ENCODE results near the gene GOLGA6L6.
"Not testable (repeated sequence)": the region's sequence is repeated elsewhere in the genome, so short reads cannot be mapped to it uniquely, and the experiment has no call there.

Gene GOLGA6L6, protein sequence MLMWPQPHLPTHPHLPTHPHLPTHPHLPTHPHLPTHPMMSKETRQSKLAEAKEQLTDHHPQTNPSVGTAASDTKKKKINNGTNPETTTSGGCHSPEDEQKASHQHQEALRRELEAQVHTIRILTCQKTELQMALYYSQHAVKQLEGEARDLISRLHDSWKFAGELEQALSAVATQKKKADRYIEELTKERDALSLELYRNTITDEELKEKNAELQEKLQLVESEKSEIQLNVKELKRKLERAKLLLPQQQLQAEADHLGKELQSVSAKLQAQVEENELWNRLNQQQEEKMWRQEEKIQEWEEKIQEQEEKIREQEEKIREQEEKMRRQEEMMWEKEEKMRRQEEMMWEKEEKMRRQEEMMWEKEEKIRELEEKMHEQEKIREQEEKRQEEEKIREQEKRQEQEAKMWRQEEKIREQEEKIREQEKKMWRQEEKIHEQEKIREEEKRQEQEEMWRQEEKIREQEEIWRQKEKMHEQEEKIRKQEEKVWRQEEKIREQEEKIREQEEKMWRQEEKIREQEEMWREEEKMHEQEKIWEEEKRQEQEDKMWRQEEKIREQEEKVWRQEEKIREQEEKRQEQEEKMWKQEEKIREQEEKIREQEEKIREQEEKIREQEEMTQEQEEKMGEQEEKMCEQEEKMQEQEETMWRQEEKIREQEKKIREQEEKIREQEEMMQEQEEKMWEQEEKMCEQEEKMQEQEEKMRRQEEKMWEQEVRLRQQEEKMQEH

DNA sequence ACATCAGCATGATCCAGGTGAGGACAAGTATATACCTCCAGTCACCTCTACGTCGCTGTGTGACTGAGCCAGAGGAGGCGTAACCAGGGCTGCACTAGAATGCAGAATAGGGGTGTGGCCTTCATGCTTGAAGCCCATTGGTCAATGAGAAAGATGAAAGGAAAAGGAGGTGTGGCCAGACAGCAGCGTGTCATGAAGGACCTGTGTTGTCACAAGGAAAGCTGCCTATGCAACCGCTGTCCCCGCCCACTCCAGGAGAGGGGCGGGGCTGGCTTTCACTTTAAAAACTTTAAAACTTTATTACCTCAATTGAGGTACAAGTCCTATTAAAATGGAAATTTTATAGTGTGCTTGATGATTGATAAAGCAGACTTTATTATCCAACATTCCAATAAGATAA, at the start of gene GOLGA6L6:
Gene GOLGA6L6 (minus strand): TSS at position 101 of the 400 bp plus-strand sequence. CDS start 91 bp downstream, at position 10.
- DNase-seq (ENCODE audit: low read depth) = not testable (repeated sequence)

DNA sequence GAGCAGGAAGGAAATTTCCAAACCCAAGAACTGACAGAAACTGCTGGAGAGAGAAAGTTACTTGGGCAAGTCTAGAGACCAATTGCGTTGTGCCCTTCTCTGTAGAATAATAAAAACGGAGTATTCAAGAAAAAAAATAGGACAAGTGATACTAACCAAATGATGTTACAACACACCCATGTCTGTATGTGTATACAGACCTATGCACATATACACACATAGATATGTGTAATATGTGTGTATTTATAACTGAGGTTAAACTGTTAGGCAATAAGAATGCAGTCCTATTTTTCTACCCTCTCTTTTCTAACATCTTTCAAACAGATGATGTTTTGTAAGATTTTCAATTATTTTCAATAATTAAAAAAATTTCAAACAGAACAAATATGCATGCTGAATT, 48.5 kb upstream of the GOLGA6L6 start:
- DNase-seq (ENCODE audit: low read depth) = not testable (repeated sequence)

DNA sequence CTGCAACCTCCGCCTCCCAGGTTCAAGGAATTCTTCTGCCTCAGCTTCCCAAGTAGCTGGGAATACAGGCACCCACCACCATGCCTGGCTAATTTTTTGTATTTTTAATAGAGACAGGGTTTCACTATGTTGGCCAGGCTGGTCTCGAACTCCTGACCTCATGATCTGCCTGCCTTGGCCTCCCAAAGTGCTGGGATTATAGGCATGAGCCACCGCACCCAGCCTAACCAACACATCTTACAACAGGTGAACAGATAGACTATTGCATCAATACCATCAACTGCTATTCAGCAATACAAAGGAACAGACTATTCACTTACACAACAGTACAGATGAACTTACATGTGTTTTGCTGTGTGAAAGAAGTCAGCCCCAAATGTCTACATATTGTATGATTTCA, 45.2 kb upstream of the GOLGA6L6 start:
- not testable (repeated sequence) for DNase-seq (ENCODE audit: low read depth)

DNA sequence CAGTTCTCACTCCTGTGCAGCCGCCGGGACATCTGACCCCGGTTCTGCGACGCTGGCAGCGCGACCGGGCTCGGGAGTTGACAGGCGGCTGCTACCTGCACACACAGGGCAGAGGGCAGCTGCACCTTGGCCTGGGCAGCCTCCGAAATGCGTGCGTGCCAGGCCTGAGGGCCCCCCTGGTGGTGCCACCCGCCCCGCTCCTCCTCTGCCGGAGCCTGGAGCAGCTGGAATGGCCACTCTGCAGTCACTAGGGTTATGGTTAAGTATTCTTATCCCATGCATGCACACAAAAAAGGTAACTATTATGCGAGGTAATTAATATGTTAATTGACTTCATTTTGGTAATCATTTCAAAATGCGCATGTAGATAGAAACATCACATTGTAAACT, 41.1 kb upstream of the GOLGA6L6 start:
- DNase-seq (ENCODE audit: low read depth) = not testable (repeated sequence)

DNA sequence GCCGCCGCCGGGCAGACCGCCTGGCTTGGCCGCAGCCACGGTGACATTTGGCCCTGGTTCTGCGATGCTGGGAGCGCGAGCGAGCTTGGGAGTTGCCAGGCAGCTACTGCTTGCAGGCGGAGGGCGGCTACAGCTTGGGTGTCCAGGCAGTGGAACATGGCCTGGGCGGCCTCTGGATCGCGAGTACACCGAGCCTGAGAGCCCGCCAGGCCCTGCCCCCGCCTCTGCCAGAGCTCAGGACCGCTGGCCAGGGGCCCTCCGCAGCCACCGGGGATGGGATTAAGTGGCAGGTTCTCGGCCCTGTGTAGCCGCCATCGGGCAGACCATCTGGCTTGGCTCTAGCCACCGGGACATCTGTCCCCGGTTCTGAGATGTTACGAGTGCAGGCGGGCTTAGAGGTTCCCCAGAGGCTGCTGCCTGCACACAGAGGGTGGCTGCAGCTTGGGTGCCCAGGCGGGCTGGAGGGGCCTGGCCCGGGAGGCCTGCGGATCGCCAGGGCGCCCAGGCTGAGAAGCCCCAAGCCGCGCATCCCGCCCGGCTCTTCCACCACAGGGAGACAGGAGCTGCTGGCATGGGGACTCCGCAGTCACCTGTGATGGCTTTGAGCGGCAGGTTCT, 40.6 kb upstream of the GOLGA6L6 start:
- not testable (repeated sequence) for DNase-seq (ENCODE audit: low read depth)

DNA sequence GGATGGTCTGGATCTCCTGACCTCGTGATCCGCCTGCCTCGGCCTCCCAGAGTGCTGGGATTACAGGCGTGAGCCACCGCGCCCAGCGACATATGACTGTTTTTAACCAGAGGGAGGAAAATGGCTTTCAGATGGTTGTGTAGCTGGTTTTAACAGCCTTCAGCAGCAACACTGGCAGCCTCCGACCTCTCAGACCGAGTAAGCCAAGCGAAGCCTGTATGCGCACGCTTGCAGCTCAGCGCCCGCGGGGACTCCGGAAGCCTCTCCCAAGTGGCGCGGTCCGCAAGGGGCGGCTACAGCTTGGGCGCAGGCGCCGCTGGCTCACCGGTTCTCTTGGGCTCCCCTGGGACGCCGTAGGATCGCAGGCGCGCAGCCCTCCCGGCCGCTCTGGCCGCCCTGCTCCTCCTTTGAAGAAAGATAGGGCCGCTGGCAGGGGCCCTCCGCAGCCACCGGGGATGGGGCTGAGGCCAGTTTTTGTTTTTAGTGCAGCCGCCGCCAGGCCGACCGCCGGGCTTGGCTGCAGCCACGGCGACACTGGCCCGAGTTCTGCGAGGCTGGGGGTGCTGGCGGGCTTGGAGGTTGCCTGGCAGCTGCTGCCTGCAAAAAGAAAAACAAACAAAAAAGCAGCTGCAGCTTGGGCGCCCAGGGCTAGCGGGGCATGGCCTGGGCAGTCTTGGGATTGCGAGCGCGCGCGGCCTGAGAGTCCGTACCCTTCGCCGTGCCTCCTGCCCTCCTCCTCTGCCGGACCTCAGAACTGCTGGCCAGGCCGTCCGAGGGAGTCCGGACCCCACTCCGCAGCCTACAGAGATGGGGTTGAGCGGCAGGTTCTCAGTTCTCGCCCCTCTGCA, 39.9 kb upstream of the GOLGA6L6 start:
- DNase-seq (ENCODE audit: low read depth) = not testable (repeated sequence)

DNA sequence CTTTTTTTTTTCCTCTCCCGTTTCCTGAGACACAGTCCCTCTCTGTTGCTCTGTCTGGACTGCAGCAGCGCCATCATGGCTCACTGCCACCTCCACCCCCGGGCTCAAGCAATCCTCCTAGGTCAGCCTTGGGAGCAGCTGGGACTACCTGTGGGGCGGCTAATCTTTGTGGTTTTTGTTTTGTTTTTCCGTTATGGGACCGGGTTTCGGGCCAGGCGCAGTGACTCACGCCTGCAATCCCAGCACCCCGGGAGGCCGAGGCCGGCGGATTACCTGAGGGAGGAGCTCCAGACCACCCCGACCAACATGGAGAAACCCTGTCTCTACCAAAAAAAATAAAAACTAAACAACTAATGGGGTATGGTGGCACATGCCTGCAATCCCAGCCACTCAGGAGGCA, 38.1 kb upstream of the GOLGA6L6 start:
- not testable (repeated sequence) for DNase-seq (ENCODE audit: low read depth)

DNA sequence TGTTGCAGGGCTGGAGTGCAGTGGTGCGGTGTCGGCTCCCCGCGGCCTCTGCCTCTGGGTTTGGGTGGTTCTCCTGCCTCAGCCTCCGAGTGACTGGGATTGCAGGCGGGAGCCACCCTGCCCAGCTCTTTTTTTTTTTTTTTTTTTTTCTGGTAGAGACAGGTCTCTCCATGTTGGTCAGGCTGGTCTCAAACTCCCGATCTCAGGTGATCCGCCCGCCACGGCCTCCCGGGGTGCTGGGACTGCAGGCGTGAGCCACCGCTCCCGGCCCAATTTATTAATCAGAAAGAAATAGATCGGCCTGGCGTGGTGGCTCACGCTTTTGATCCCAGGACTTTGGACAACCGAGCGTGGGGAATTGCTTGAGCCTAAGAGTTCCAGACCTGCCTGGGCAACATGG, 9.7 kb upstream of the GOLGA6L6 start:
- not testable (repeated sequence) for DNase-seq (ENCODE audit: low read depth)

DNA sequence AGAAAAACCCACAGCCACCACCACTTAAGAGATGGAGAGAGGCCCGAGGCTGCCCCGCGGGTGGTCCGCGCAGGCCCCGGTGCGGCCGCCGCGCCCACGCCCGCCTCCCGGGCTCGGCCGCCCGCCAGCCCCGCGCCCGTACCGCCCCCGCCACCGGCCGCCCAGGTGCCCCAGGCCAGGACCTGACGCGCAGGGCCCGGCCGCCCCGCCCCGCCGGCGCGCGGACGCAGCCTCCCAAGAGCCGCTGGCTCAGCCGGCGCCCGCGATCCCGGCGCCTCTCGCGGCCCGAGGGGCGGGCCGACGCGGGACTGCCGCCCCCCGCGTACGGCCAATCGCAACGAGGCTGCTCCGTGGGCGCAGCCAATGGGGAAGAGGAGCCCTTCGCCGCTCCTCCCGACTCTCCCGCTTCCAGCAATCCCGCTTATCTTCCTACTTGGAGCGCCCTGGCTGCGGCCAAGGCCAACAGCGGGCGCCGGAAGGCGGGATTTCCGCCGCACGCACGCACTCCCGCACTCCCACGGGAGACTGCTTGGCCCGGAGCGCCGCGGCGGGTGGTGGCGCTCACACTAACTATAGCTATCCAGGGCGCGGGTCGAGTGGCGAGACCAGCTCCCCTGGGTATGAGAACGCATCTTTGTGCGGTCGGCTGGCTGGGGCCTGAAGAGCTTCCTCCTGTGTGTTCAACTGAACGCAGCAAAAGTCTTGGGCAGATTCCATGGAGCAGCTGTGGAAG, 35.5 kb downstream of the GOLGA6L6 start:
- DNase-seq (ENCODE audit: low read depth) = not testable (repeated sequence)

DNA sequence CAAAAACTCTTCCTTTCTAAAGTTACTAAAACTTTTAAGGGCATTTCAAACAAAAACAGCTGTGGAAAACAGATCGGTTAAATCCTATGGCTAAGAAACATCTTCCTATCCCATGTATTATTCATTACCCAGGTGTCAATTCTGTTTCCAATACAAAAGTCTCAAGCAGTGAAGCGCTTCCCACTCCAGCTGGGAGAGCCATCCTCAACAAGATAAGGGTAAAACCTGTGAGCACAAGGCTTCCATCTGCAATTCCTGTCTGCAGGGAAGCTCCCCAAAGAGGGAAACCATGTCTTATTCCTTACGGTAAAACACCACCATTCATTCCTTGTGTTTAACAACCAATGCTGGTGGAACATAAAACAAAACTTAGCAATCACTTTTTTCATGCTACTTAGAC, 38.8 kb downstream of the GOLGA6L6 start:
- not testable (repeated sequence) for DNase-seq (ENCODE audit: low read depth)

DNA sequence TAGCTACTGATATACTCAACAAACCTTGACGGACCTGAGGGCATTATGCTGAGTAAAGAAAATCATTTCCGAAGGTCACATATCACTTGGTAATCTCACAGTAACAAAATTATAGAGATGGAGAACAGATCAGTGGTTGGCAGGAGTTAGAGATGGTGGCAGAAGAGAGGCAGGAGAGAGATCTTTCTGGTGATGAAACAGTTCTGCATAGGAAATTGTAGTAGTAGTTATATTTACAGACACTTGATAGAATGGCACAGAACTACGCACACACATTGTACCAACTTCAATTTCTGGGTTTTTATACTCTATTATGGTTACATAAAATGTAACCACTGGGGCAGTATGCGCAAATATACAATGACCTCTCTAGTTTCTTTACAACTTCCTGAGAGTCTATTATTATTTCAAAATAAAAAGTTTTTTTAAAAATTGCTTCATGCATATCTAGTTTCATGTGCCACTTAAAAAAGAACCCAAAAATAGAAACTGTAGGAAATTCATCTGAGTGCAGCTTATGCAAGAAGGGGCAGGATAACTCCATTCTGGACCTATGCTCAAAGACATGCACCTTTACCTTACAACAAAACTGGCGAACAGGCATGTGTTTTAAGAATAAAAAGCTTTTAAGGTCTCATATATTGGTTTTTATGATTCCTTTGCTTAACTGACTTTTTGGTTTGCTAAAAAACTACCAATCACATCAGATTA, 39.9 kb downstream of the GOLGA6L6 start:
- DNase-seq (ENCODE audit: low read depth) = not testable (repeated sequence)

DNA sequence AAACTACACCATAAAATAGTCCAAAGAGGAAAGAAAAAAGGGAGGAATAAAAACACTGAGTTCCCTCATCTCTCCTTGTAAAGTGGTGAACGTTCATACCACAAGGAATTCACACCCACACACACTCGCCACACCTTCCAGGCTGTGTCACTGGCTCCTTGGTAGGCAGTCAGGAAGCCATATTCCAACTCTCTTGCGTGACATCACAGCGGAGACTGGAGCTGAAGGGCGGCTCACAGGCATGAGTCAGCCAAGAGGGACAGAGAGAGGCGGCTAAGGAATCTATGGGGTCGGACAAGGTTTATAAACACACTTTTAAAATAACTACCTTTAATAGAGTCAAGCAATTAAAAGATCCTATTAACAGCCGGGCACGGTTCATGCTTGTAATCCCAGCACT, 43.8 kb downstream of the GOLGA6L6 start:
- DNase-seq (ENCODE audit: low read depth) = not testable (repeated sequence)

DNA sequence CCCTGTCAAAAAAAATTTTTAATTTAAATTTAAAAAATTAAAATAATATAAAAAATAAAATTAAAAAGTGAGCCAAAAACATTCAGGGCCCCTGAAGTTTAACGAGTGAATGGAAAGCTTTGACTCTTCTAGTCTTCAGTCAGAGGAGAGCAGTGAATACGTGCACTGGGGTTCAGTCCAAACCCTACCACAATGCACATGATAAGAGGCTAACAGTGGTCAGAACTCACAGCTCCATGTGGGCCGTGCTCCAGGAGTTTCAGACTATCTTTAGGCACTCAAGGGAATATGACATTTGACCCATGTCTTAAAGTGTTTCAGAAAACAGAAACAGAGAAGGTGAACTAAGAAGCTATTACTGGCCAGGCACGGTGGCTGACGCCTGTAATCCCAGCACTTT, 48.6 kb downstream of the GOLGA6L6 start:
- not testable (repeated sequence) for DNase-seq (ENCODE audit: low read depth)

DNA sequence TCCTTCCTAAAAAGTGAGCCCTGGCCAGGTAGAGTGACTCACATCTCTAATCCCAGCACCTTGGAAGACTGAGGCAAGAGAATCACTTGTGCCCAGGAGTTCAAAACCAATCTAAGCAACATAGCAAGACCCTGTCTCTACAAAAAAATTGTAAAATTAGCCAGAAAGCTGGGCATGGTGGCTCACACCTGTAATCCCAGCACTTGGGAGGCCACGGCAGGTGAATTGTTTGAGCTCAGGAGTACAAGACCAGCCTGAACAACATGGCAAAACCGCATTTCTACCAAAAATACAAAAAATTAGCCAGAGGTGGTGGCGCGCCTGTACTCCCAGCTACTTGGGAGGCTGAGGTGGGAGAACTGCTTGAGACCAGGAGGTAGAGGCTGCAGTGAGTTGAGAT, 49.0 kb downstream of the GOLGA6L6 start:
- DNase-seq (ENCODE audit: low read depth) = not testable (repeated sequence)

DNA sequence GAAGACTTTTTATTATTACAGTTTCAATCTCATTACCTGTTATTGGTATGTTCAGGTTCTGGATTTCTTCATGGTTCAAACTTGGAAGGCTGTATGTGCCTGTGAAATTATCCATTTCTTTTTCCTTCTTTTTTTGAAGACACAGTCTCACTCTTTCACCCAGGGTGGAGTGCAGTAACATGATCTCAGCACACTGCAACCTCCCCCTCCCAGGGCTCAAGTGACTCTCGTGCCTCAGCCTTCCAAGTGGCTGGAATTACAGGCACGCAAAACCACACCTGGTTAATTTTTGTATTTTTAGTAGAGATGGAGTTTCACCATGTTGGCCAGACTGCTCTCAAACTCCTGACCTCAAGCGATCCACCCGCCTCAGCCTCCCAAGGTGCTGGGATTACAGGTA, 52.3 kb downstream of the GOLGA6L6 start:
- not testable (repeated sequence) for DNase-seq (ENCODE audit: low read depth)

All from stimulated activated CD8-positive, alpha-beta memory T cell treated with anti-CD3 and anti-CD28 coated beads, Interleukin-4, amount 100 ng/mL, for 24 hours (primary cell).